HL-60 (cell line): ENCODE results near the gene CLEC4M.

ENCODE experiments used
- GABPA ChIP-seq: IDR thresholded peaks from 2 replicates; pipeline ENCODE4 v1.6.1; 2012; ENCODE audit warnings: low read depth
- POLR2AphosphoS5 ChIP-seq: IDR thresholded peaks from 2 replicates; pipeline ENCODE4 v1.6.1; 2012; ENCODE audit warnings: low read depth
- TF ChIP-seq, protein P1 (sequence below): IDR thresholded peaks from 2 replicates; pipeline ENCODE4 v1.6.1; 2012; ENCODE audit warnings: low read depth; ENCODE audit not compliant: insufficient replicate concordance
- TF ChIP-seq, protein P2 (sequence below): IDR thresholded peaks from one replicate; pipeline ENCODE4 v1.5.1; 2011; ENCODE audit warnings: low read length, control low read depth, inconsistent platforms; ENCODE audit not compliant: insufficient read depth

GRCh38 chr19:7742575-7742974 is 20.5 kb upstream of the CLEC4M start:
- TF ChIP-seq, protein P1, sequence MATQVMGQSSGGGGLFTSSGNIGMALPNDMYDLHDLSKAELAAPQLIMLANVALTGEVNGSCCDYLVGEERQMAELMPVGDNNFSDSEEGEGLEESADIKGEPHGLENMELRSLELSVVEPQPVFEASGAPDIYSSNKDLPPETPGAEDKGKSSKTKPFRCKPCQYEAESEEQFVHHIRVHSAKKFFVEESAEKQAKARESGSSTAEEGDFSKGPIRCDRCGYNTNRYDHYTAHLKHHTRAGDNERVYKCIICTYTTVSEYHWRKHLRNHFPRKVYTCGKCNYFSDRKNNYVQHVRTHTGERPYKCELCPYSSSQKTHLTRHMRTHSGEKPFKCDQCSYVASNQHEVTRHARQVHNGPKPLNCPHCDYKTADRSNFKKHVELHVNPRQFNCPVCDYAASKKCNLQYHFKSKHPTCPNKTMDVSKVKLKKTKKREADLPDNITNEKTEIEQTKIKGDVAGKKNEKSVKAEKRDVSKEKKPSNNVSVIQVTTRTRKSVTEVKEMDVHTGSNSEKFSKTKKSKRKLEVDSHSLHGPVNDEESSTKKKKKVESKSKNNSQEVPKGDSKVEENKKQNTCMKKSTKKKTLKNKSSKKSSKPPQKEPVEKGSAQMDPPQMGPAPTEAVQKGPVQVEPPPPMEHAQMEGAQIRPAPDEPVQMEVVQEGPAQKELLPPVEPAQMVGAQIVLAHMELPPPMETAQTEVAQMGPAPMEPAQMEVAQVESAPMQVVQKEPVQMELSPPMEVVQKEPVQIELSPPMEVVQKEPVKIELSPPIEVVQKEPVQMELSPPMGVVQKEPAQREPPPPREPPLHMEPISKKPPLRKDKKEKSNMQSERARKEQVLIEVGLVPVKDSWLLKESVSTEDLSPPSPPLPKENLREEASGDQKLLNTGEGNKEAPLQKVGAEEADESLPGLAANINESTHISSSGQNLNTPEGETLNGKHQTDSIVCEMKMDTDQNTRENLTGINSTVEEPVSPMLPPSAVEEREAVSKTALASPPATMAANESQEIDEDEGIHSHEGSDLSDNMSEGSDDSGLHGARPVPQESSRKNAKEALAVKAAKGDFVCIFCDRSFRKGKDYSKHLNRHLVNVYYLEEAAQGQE = no peak
- TF ChIP-seq, protein P2, sequence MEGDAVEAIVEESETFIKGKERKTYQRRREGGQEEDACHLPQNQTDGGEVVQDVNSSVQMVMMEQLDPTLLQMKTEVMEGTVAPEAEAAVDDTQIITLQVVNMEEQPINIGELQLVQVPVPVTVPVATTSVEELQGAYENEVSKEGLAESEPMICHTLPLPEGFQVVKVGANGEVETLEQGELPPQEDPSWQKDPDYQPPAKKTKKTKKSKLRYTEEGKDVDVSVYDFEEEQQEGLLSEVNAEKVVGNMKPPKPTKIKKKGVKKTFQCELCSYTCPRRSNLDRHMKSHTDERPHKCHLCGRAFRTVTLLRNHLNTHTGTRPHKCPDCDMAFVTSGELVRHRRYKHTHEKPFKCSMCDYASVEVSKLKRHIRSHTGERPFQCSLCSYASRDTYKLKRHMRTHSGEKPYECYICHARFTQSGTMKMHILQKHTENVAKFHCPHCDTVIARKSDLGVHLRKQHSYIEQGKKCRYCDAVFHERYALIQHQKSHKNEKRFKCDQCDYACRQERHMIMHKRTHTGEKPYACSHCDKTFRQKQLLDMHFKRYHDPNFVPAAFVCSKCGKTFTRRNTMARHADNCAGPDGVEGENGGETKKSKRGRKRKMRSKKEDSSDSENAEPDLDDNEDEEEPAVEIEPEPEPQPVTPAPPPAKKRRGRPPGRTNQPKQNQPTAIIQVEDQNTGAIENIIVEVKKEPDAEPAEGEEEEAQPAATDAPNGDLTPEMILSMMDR = no peak
- TF ChIP-seq GABPA (no peak), POLR2AphosphoS5 (no peak)
